HEK293 (cell line): Measurements from ENCODE around the gene FAM83D.

ENCODE experiments used
- ELK4 ChIP-seq: IDR thresholded peaks from 2 replicates; pipeline ENCODE4 v1.6.1; 2011; ENCODE audit warnings: mild to moderate bottlenecking, low read depth, low read length, borderline replicate concordance
- HOXD13 ChIP-seq: sonication (generic); formaldehyde crosslinking; IDR thresholded peaks from 2 replicates; pipeline ENCODE4 v1.8.0; 2022; ENCODE audit warnings: missing genetic modification reagents, borderline replicate concordance
- IKZF3 ChIP-seq: fragments of 450-650 bp; IDR thresholded peaks from 2 replicates; pipeline ENCODE4 v1.5.0; 2018; ENCODE audit warnings: missing biosample characterization, mild to moderate bottlenecking, missing genetic modification characterization, moderate library complexity
- KLF1 ChIP-seq: fragments of 450-650 bp; formaldehyde crosslinking; IDR thresholded peaks from 2 replicates; pipeline ENCODE4 v1.5.1; 2016; ENCODE audit warnings: missing biosample characterization, missing genetic modification characterization
- MYNN ChIP-seq: fragments of 450-650 bp; formaldehyde crosslinking; IDR thresholded peaks from 2 replicates; pipeline ENCODE4 v1.5.1; 2016; ENCODE audit warnings: missing biosample characterization, missing genetic modification characterization, borderline replicate concordance
- PATZ1 ChIP-seq: fragments of 450-650 bp; formaldehyde crosslinking; IDR thresholded peaks from 2 replicates; pipeline ENCODE4 v1.5.1; 2016; ENCODE audit warnings: missing biosample characterization, missing genetic modification characterization
- PRDM10 ChIP-seq: fragments of 450-650 bp; formaldehyde crosslinking; IDR thresholded peaks from 2 replicates; pipeline ENCODE4 v1.5.1; 2016; ENCODE audit warnings: missing biosample characterization, missing genetic modification characterization
- SETDB1 ChIP-seq: IDR thresholded peaks from one replicate; pipeline ENCODE4 v1.6.1; 2017; ENCODE audit warnings: mild to moderate bottlenecking, low read length, moderate library complexity, mixed read lengths; ENCODE audit not compliant: insufficient read length
- SP3 ChIP-seq: fragments of 450-650 bp; formaldehyde crosslinking; IDR thresholded peaks from 2 replicates; pipeline ENCODE4 v1.5.1; 2016; ENCODE audit warnings: missing biosample characterization, missing genetic modification characterization
- ZBTB6 ChIP-seq: fragments of 450-650 bp; formaldehyde crosslinking; IDR thresholded peaks from 2 replicates; pipeline ENCODE4 v1.5.1; 2017; ENCODE audit warnings: missing biosample characterization, missing genetic modification characterization
- ZNF114 ChIP-seq: fragments of 450-650 bp; formaldehyde crosslinking; IDR thresholded peaks from 2 replicates; pipeline ENCODE4 v1.5.0; 2017; ENCODE audit warnings: missing biosample characterization, missing genetic modification characterization
- ZNF140 ChIP-seq: fragments of 450-650 bp; formaldehyde crosslinking; IDR thresholded peaks from 2 replicates; pipeline ENCODE4 v1.5.1; 2016; ENCODE audit warnings: missing biosample characterization, missing genetic modification characterization
- ZNF148 ChIP-seq: fragments of 450-650 bp; formaldehyde crosslinking; IDR thresholded peaks from 2 replicates; pipeline ENCODE4 v1.5.0; 2017; ENCODE audit warnings: missing biosample characterization, missing genetic modification characterization, borderline replicate concordance
- ZNF324 ChIP-seq: fragments of 450-650 bp; formaldehyde crosslinking; IDR thresholded peaks from 2 replicates; pipeline ENCODE4 v1.5.1; 2016; ENCODE audit warnings: missing biosample characterization, missing genetic modification characterization
- ZNF341 ChIP-seq: fragments of 450-650 bp; formaldehyde crosslinking; IDR thresholded peaks from 2 replicates; pipeline ENCODE4; 2016; ENCODE audit warnings: low read depth, missing biosample characterization, missing genetic modification characterization
- ZNF37A ChIP-seq: fragments of 450-650 bp; IDR thresholded peaks from 2 replicates; pipeline ENCODE4 v1.5.1; 2018; ENCODE audit warnings: missing biosample characterization, missing genetic modification characterization
- ZNF391 ChIP-seq: fragments of 450-650 bp; formaldehyde crosslinking; IDR thresholded peaks from 2 replicates; pipeline ENCODE4 v1.5.1; 2016; ENCODE audit warnings: low read depth, missing biosample characterization, missing genetic modification characterization, borderline replicate concordance
- ZNF449 ChIP-seq: fragments of 450-650 bp; formaldehyde crosslinking; IDR thresholded peaks from 2 replicates; pipeline ENCODE4 v1.5.1; 2017; ENCODE audit warnings: missing biosample characterization, mild to moderate bottlenecking, missing genetic modification characterization, moderate library complexity
- ZNF544 ChIP-seq: fragments of 450-650 bp; formaldehyde crosslinking; IDR thresholded peaks from 2 replicates; pipeline ENCODE4 v1.5.0; 2017; ENCODE audit warnings: missing biosample characterization, missing genetic modification characterization
- ZNF555 ChIP-seq: fragments of 450-650 bp; formaldehyde crosslinking; conservative IDR thresholded peaks from 2 replicates; pipeline ENCODE4 v1.5.1; 2017; ENCODE audit warnings: missing biosample characterization, mild to moderate bottlenecking, missing genetic modification characterization, inconsistent platforms
- ZNF560 ChIP-seq: fragments of 450-650 bp; formaldehyde crosslinking; IDR thresholded peaks from 2 replicates; pipeline ENCODE4 v1.5.1; 2017; ENCODE audit warnings: missing biosample characterization, missing genetic modification characterization, borderline replicate concordance
- ZNF610 ChIP-seq: fragments of 450-650 bp; formaldehyde crosslinking; IDR thresholded peaks from 2 replicates; pipeline ENCODE4 v1.5.1; 2016; ENCODE audit warnings: missing biosample characterization, missing genetic modification characterization, borderline replicate concordance
- ZNF639 ChIP-seq: fragments of 450-650 bp; formaldehyde crosslinking; IDR thresholded peaks from 2 replicates; pipeline ENCODE4 v1.5.1; 2016; ENCODE audit warnings: missing biosample characterization, missing genetic modification characterization
- ZNF670 ChIP-seq: fragments of 450-650 bp; formaldehyde crosslinking; IDR thresholded peaks from 2 replicates; pipeline ENCODE4 v1.5.1; 2016; ENCODE audit warnings: missing biosample characterization, missing genetic modification characterization, low read depth
- ZNF777 ChIP-seq: fragments of 450-650 bp; formaldehyde crosslinking; IDR thresholded peaks from 2 replicates; pipeline ENCODE4 v1.5.1; 2017; ENCODE audit warnings: missing biosample characterization, missing genetic modification characterization, borderline replicate concordance

The FAM83D gene

GRCh38 chr20:38962044-38962927, 36.1 kb downstream of the FAM83D start, which contains the start of gene DHX35 (continued):
- TF ChIP-seq ELK4 (no peak), IKZF3 (no peak), ZNF140 (tag by site-specific recombination) (no peak), ZBTB6 (tag by site-specific recombination) (no peak), HOXD13 (no peak), PATZ1 (peak; percentile 94), ZNF114 (no peak), ZNF777 (tag by site-specific recombination) (no peak), ZNF391 (tag by site-specific recombination) (no peak), ZNF555 (tag by site-specific recombination) (no peak), ZNF610 (no peak), KLF1 (peak; percentile 95), PRDM10 (tag by site-specific recombination) (peak; percentile 73; the same call in 1 of the 2 replicates), ZNF639 (tag by site-specific recombination) (peak; percentile 38; the same call in 1 of the 2 replicates), ZNF341 (tag by site-specific recombination) (no peak), ZNF449 (tag by site-specific recombination) (no peak), ZNF560 (tag by site-specific recombination) (no peak), SETDB1 (no peak), ZNF544 (no peak), ZNF324 (tag by site-specific recombination) (0 out of 2 replicates have a peak, but pooled peaks have one; percentile 24), ZNF37A (tag by site-specific recombination) (no peak), SP3 (tag by site-specific recombination) (peak; percentile 98), ZNF148 (tag by site-specific recombination) (no peak), ZNF670 (tag by site-specific recombination) (no peak), MYNN (tag by site-specific recombination) (no peak)
